Activated CD4-positive, alpha-beta T cell treated with anti-CD3 and anti-CD28 coated beads, Interleukin-2, amount 50 U/mL, for 16 hours (primary cell): ENCODE results near the gene HAX1.
"Not testable (repeated sequence)": the region's sequence is repeated elsewhere in the genome, so short reads cannot be mapped to it uniquely, and the experiment has no call there.

Source experiments
- DNase-seq: peaks from one replicate; pipeline ENCODE4 v3.0.0-alpha.2; 2020

HAX1 gene

GRCh38 chr1:154272217-154272998 lies at the start of gene HAX1:
Gene HAX1, plus strand, starts transcription at chr1:154272629. Its CDS starts 95 bp downstream, at chr1:154272724.
- DNase-seq = peak; percentile 98

GRCh38 chr1:154222918-154223317 lies 49.5 kb upstream of the HAX1 start:
- DNase-seq = no peak

- no peak for DNase-seq
These were observed 48.8 kb upstream of the HAX1 start for GRCh38 chr1:154223621-154224020.

GRCh38 chr1:154225370-154225769 lies 47.1 kb upstream of the HAX1 start:
- DNase-seq = no peak

GRCh38 chr1:154231112-154231511 lies 41.3 kb upstream of the HAX1 start:
- DNase-seq = not testable (repeated sequence)

GRCh38 chr1:154233127-154233526 lies 39.3 kb upstream of the HAX1 start:
- DNase-seq = not testable (repeated sequence)

GRCh38 chr1:154236855-154237254 lies 35.6 kb upstream of the HAX1 start:
- no peak for DNase-seq

GRCh38 chr1:154237435-154237834 lies 35.0 kb upstream of the HAX1 start:
- DNase-seq = no peak

GRCh38 chr1:154237880-154238506 lies 34.4 kb upstream of the HAX1 start:
- DNase-seq = no peak

GRCh38 chr1:154239491-154239890 lies 32.9 kb upstream of the HAX1 start:
- DNase-seq = no peak

- DNase-seq = no peak
These were observed 32.1 kb upstream of the HAX1 start for GRCh38 chr1:154240294-154240833.

GRCh38 chr1:154241703-154242351 lies 30.6 kb upstream of the HAX1 start:
- DNase-seq = no peak

GRCh38 chr1:154253671-154254070 lies 18.8 kb upstream of the HAX1 start:
- no peak for DNase-seq

- no peak for DNase-seq
These were observed 15.7 kb upstream of the HAX1 start for GRCh38 chr1:154256686-154257085.

- no peak for DNase-seq
These were observed 13.6 kb upstream of the HAX1 start for GRCh38 chr1:154258784-154259183.

GRCh38 chr1:154260127-154260526 lies 12.3 kb upstream of the HAX1 start:
- DNase-seq = no peak

- no peak for DNase-seq
These were observed 8.7 kb upstream of the HAX1 start for GRCh38 chr1:154263465-154264332.

- no peak for DNase-seq
These were observed 8.0 kb upstream of the HAX1 start for GRCh38 chr1:154264454-154264853.

GRCh38 chr1:154265586-154265985 lies 6.8 kb upstream of the HAX1 start:
- peak; percentile 25 for DNase-seq

GRCh38 chr1:154270833-154271232 lies 1.6 kb upstream of the HAX1 start:
- peak; percentile 10 for DNase-seq

- DNase-seq = no peak
These were observed 652 bp downstream of the HAX1 start for GRCh38 chr1:154272999-154273563.

GRCh38 chr1:154276797-154277196 lies 4.4 kb downstream of the HAX1 start:
- peak; percentile 12 for DNase-seq
